Astrocyte (in vitro differentiated cells and primary cell): ENCODE data around the gene SMPDL3A. TPM values are rescaled to one million over a fixed set of nuclear protein-coding genes. Genes with fewer than 3 reads are reported as not detected.

Experiments used
- DNase-seq: peaks from one replicate; pipeline ENCODE4 v3.0.0-alpha.2; 2010; ENCODE audit warnings: low read depth
- FAIRE-seq: peaks from 2 replicates; lab custom pipeline; 2011; peaks lifted over from hg19 to GRCh38; lab: Jason Lieb, UNC
- H2AFZ ChIP-seq: 2 replicates; pipeline ENCODE4 v1.6.0; 2012; ENCODE audit warnings: low read depth, low read length, inconsistent platforms
- H3K27ac ChIP-seq: 2 replicates; pipeline ENCODE4 v1.5.1; 2011; ENCODE audit warnings: low read depth, low read length, inconsistent platforms
- H3K27me3 ChIP-seq: 2 replicates; pipeline ENCODE4 v1.6.0; 2011; ENCODE audit warnings: low read length, inconsistent platforms; ENCODE audit not compliant: insufficient read depth
- H3K36me3 ChIP-seq: 2 replicates; pipeline ENCODE4 v1.5.1; 2011; ENCODE audit warnings: low read length, inconsistent platforms; ENCODE audit not compliant: insufficient read depth
- H3K4me1 ChIP-seq: 2 replicates; pipeline ENCODE4 v1.5.1; 2011; ENCODE audit warnings: low read length, inconsistent platforms; ENCODE audit not compliant: insufficient read depth
- H3K4me2 ChIP-seq: 2 replicates; pipeline ENCODE4 v1.6.0; 2012; ENCODE audit warnings: low read length, inconsistent platforms
- H3K4me3 ChIP-seq: 2 replicates; pipeline ENCODE4 v1.5.1; 2011; ENCODE audit warnings: low read depth, mild to moderate bottlenecking, low read length, inconsistent platforms; ENCODE audit not compliant: insufficient read depth
- H3K79me2 ChIP-seq: 2 replicates; pipeline ENCODE4 v1.6.0; 2012; ENCODE audit warnings: mild to moderate bottlenecking, low read length, inconsistent platforms; ENCODE audit not compliant: insufficient read depth
- H3K9ac ChIP-seq: 2 replicates; pipeline ENCODE4 v1.6.0; 2012; ENCODE audit warnings: mild to moderate bottlenecking, low read length, inconsistent platforms
- H3K9me3 ChIP-seq: 2 replicates; pipeline ENCODE4 v1.5.1; 2012; ENCODE audit warnings: low read depth, mild to moderate bottlenecking, low read length, inconsistent platforms; ENCODE audit not compliant: insufficient read depth
- H4K20me1 ChIP-seq: 2 replicates; pipeline ENCODE4 v1.6.0; 2012; ENCODE audit warnings: low read length, inconsistent platforms; ENCODE audit not compliant: insufficient read depth
- H3K27ac Mint-ChIP-seq: one replicate; pipeline ENCODE4 v1.8.0; 2021; ENCODE audit warnings: mild to moderate bottlenecking, mixed read lengths; ENCODE audit not compliant: unreplicated experiment
- H3K27me3 Mint-ChIP-seq: one replicate; pipeline ENCODE4 v1.8.0; 2021; ENCODE audit warnings: low read depth, mixed read lengths; ENCODE audit not compliant: unreplicated experiment
- H3K36me3 Mint-ChIP-seq: one replicate; pipeline ENCODE4 v1.8.0; 2021; ENCODE audit warnings: low read depth, mixed read lengths; ENCODE audit not compliant: unreplicated experiment
- H3K4me1 Mint-ChIP-seq: one replicate; pipeline ENCODE4 v1.8.0; 2021; ENCODE audit warnings: low read depth, mixed read lengths; ENCODE audit not compliant: unreplicated experiment
- H3K4me3 Mint-ChIP-seq: one replicate; pipeline ENCODE4 v1.8.0; 2021; ENCODE audit warnings: mild to moderate bottlenecking, moderate library complexity, mixed read lengths; ENCODE audit not compliant: unreplicated experiment
- H3K9me3 Mint-ChIP-seq: one replicate; pipeline ENCODE4 v1.8.0; 2021; ENCODE audit warnings: mild to moderate bottlenecking, mixed read lengths; ENCODE audit not compliant: unreplicated experiment
- CTCF ChIP-seq: IDR thresholded peaks from 2 replicates; pipeline ENCODE4 v1.5.1; 2011; ENCODE audit warnings: low read depth, mild to moderate bottlenecking, inconsistent platforms, low read length, moderate library complexity; ENCODE audit not compliant: insufficient read depth
- EZH2 ChIP-seq: IDR thresholded peaks from 2 replicates; pipeline ENCODE4 v1.6.1; 2012; ENCODE audit warnings: mild to moderate bottlenecking, low read length, inconsistent platforms; ENCODE audit not compliant: insufficient read depth
- total RNA-seq: library from RNA; stranded (reverse); gene quantifications from 2 replicates; pipeline ENCODE4 v1.2.1, GENCODE V29; 2021

The SMPDL3A gene
- total RNA-seq, 1 donor from 2014 or later, result 7.3 TPM

GRCh38 chr6:122839472-122839871, 50.4 kb downstream of the SMPDL3A start:
- H4K20me1 ChIP-seq, result no peaks in the 10 kb centered on the region
- no peaks in the 10 kb centered on the region for H3K36me3 ChIP-seq
- no peaks in the 10 kb centered on the region for H3K9me3 ChIP-seq
- H3K27ac ChIP-seq, result no peak overlapping the region
- H3K9ac ChIP-seq, result no peak overlapping the region
- H3K4me2 ChIP-seq, result no peak overlapping the region
- H3K4me1 ChIP-seq, result no peaks in the 10 kb centered on the region
- H3K9me3 Mint-ChIP-seq, result no peaks in the 10 kb centered on the region
- H3K4me3 Mint-ChIP-seq, result no peak overlapping the region
- no peak overlapping the region for H2AFZ ChIP-seq
- FAIRE-seq, result peak; percentile 32
- DNase-seq, result peak; percentile 5
- H3K27me3 Mint-ChIP-seq, result peaks cover 17% of the 10 kb centered on the region
- H3K27ac Mint-ChIP-seq, result no peak overlapping the region
- no peaks in the 10 kb centered on the region for H3K79me2 ChIP-seq
- TF ChIP-seq EZH2 (no peak), CTCF (peak; percentile 60)
- H3K27me3 ChIP-seq, result no peaks in the 10 kb centered on the region
- H3K36me3 Mint-ChIP-seq, result no peaks in the 10 kb centered on the region
- no peaks in the 10 kb centered on the region for H3K4me1 Mint-ChIP-seq
- H3K4me3 ChIP-seq, result no peak overlapping the region

GRCh38 chr6:122839906-122840305, 50.8 kb downstream of the SMPDL3A start:
- H3K36me3 Mint-ChIP-seq, result no peaks in the 10 kb centered on the region
- no peak for DNase-seq
- H3K27ac ChIP-seq, result no peak overlapping the region
- H3K9ac ChIP-seq, result no peak overlapping the region
- no peaks in the 10 kb centered on the region for H3K9me3 ChIP-seq
- no peak overlapping the region for H3K4me3 Mint-ChIP-seq
- no peaks in the 10 kb centered on the region for H3K9me3 Mint-ChIP-seq
- TF ChIP-seq EZH2, result no peak
- TF ChIP-seq CTCF, result no peak
- H3K4me1 ChIP-seq, result no peaks in the 10 kb centered on the region
- no peak for FAIRE-seq
- no peak overlapping the region for H3K4me3 ChIP-seq
- H3K27ac Mint-ChIP-seq, result no peak overlapping the region
- no peaks in the 10 kb centered on the region for H3K27me3 ChIP-seq
- H3K36me3 ChIP-seq, result no peaks in the 10 kb centered on the region
- peaks cover 17% of the 10 kb centered on the region for H3K27me3 Mint-ChIP-seq
- no peak overlapping the region for H2AFZ ChIP-seq
- H4K20me1 ChIP-seq, result no peaks in the 10 kb centered on the region
- H3K4me1 Mint-ChIP-seq, result no peaks in the 10 kb centered on the region
- H3K79me2 ChIP-seq, result no peaks in the 10 kb centered on the region
- no peak overlapping the region for H3K4me2 ChIP-seq

- Mint-ChIP-seq H3K27ac (peak overlapping the region; percentile 54), H3K9me3 (peaks cover 2% of the 10 kb centered on the region), H3K4me3 (no peak overlapping the region), H3K36me3 (no peaks in the 10 kb centered on the region), H3K4me1 (peaks cover 5% of the 10 kb centered on the region), H3K27me3 (peaks cover 11% of the 10 kb centered on the region)
- Histone ChIP-seq H3K27ac (no peak overlapping the region), H3K9ac (no peak overlapping the region), H3K36me3 (no peaks in the 10 kb centered on the region), H3K4me2 (no peak overlapping the region), H3K4me3 (no peak overlapping the region), H3K9me3 (no peaks in the 10 kb centered on the region), H3K4me1 (no peaks in the 10 kb centered on the region), H3K27me3 (no peaks in the 10 kb centered on the region), H2AFZ (no peak overlapping the region), H4K20me1 (no peaks in the 10 kb centered on the region), H3K79me2 (no peaks in the 10 kb centered on the region)
- FAIRE-seq (no peak), DNase-seq (no peak)
- no peak for TF ChIP-seq EZH2
- TF ChIP-seq CTCF, result no peak
These were observed 56.4 kb downstream of the SMPDL3A start for GRCh38 chr6:122845464-122845863.
